ENCODE data around the gene ETV3L.
"Not testable (repeated sequence)": the region's sequence is repeated elsewhere in the genome, so short reads cannot be mapped to it uniquely, and the experiment has no call there.

ETV3L gene

GRCh38 chr1:157105298-157105987 lies 5.8 kb upstream of the ETV3L start:
- DNase-seq (ENCODE audit: low spot score) = no peak

- no peak for DNase-seq (ENCODE audit: low spot score)
Measured at GRCh38 chr1:157104598-157105293, 5.1 kb upstream of the ETV3L start.

GRCh38 chr1:157103268-157103667 lies 3.7 kb upstream of the ETV3L start:
- no peak for DNase-seq (ENCODE audit: low spot score)

GRCh38 chr1:157101149-157101548 lies 1.5 kb upstream of the ETV3L start:
- DNase-seq (ENCODE audit: low spot score) = no peak

- DNase-seq (ENCODE audit: low spot score) = not testable (repeated sequence)
Measured at GRCh38 chr1:157098987-157099632, 498 bp downstream of the ETV3L start.

- DNase-seq (ENCODE audit: low spot score) = no peak
Measured at GRCh38 chr1:157098519-157098918, 1.1 kb downstream of the ETV3L start.

GRCh38 chr1:157097692-157098091 lies 1.9 kb downstream of the ETV3L start:
- DNase-seq (ENCODE audit: low spot score) = no peak

- DNase-seq (ENCODE audit: low spot score) = no peak
Measured at GRCh38 chr1:157096881-157097280, 2.7 kb downstream of the ETV3L start.

GRCh38 chr1:157095551-157095950 lies 4.1 kb downstream of the ETV3L start:
- DNase-seq (ENCODE audit: low spot score) = no peak

GRCh38 chr1:157095091-157095490 lies 4.5 kb downstream of the ETV3L start:
- no peak for DNase-seq (ENCODE audit: low spot score)

GRCh38 chr1:157092831-157093230 lies 6.8 kb downstream of the ETV3L start:
- DNase-seq (ENCODE audit: low spot score) = no peak

GRCh38 chr1:157091668-157092273 lies 7.8 kb downstream of the ETV3L start:
- no peak for DNase-seq (ENCODE audit: low spot score)

GRCh38 chr1:157091186-157091585 lies 8.4 kb downstream of the ETV3L start:
- DNase-seq (ENCODE audit: low spot score) = no peak

GRCh38 chr1:157090771-157091170 lies 8.8 kb downstream of the ETV3L start:
- DNase-seq (ENCODE audit: low spot score) = no peak

- peak; percentile 85 for DNase-seq (ENCODE audit: low spot score)
Measured at GRCh38 chr1:157090196-157090647, 9.4 kb downstream of the ETV3L start.

- no peak for DNase-seq (ENCODE audit: low spot score)
Measured at GRCh38 chr1:157089789-157090188, 9.8 kb downstream of the ETV3L start.

GRCh38 chr1:157088607-157089006 lies 11.0 kb downstream of the ETV3L start:
- DNase-seq (ENCODE audit: low spot score) = no peak

GRCh38 chr1:157087030-157087429 lies 12.6 kb downstream of the ETV3L start:
- no peak for DNase-seq (ENCODE audit: low spot score)

- DNase-seq (ENCODE audit: low spot score) = no peak
Measured at GRCh38 chr1:157086299-157086698, 13.3 kb downstream of the ETV3L start.

- no peak for DNase-seq (ENCODE audit: low spot score)
Measured at GRCh38 chr1:157085421-157085820, 14.2 kb downstream of the ETV3L start.

- DNase-seq (ENCODE audit: low spot score) = no peak
Measured at GRCh38 chr1:157084720-157085119, 14.9 kb downstream of the ETV3L start.

GRCh38 chr1:157081707-157082106 lies 17.9 kb downstream of the ETV3L start:
- DNase-seq (ENCODE audit: low spot score) = no peak

GRCh38 chr1:157080714-157081113 lies 18.9 kb downstream of the ETV3L start:
- no peak for DNase-seq (ENCODE audit: low spot score)
